Esophagus (tissue), 2 donors: ENCODE measurements around the gene OR6C76. TPM values are rescaled to one million over a fixed set of nuclear protein-coding genes. Genes with fewer than 3 reads are reported as not detected.
"Not testable (repeated sequence)": the region's sequence is repeated elsewhere in the genome, so short reads cannot be mapped to it uniquely, and the experiment has no call there.

Experiments
- H3K27ac ChIP-seq, 2 donors: one replicate each; pipeline ENCODE4 v1.5.1; 2013; ENCODE audit warnings: low read depth in 2 of 2, mild to moderate bottlenecking in 2 of 2, inconsistent platforms in 1 of 2, low read length in 1 of 2, moderate library complexity in 1 of 2
- H3K27me3 ChIP-seq, 2 donors: one replicate each; pipeline ENCODE4 v1.6.1; 2013; ENCODE audit warnings: low read length in 2 of 2, control low read depth in 1 of 2, mild to moderate bottlenecking in 1 of 2; ENCODE audit not compliant: insufficient read depth in 2 of 2, control insufficient read depth in 1 of 2
- H3K36me3 ChIP-seq, 2 donors: one replicate each; pipeline ENCODE4 v1.6.1; 2013; ENCODE audit warnings: low read length in 1 of 2; ENCODE audit not compliant: control insufficient read depth in 2 of 2, insufficient read depth in 2 of 2
- H3K4me1 ChIP-seq, 2 donors: one replicate each; pipeline ENCODE4 v1.6.1; 2013; ENCODE audit warnings: low read length in 1 of 2; ENCODE audit not compliant: control insufficient read depth in 2 of 2, insufficient read depth in 2 of 2
- H3K4me3 ChIP-seq, 2 donors: one replicate each; pipeline ENCODE4 v1.5.1; 2013; ENCODE audit warnings: low read length in 2 of 2, mild to moderate bottlenecking in 2 of 2, low read depth in 1 of 2, moderate library complexity in 1 of 2
- H3K9me3 ChIP-seq, 2 donors: one replicate each; pipeline ENCODE4 v1.6.1; 2013; ENCODE audit warnings: mild to moderate bottlenecking in 2 of 2, low read depth in 1 of 2, low read length in 1 of 2, moderate library complexity in 1 of 2; ENCODE audit not compliant: control insufficient read depth in 2 of 2, insufficient read depth in 1 of 2
- WGBS, 2 donors: extraction: QIAGEN DNeasy Blood & Tissue Kit; methylation state at CpG; one replicate each; pipeline ENCODE4 v1.1.7; 2013; 5-methylcytosine and 5-hydroxymethylcytosine counted together
- polyA plus RNA-seq, 2 donors: library from polyadenylated mRNA; stranded (reverse); fragments of 200-250 nt; gene quantifications; one replicate each; pipeline ENCODE4 v1.2.3, GENCODE V29; 2013
- donor health status: healthy with polysubstance abuse.
- donor health status: Bipolar disorder and iron deficiency.

Gene OR6C76
- polyA plus RNA-seq, 2 donors: not detected

DNA sequence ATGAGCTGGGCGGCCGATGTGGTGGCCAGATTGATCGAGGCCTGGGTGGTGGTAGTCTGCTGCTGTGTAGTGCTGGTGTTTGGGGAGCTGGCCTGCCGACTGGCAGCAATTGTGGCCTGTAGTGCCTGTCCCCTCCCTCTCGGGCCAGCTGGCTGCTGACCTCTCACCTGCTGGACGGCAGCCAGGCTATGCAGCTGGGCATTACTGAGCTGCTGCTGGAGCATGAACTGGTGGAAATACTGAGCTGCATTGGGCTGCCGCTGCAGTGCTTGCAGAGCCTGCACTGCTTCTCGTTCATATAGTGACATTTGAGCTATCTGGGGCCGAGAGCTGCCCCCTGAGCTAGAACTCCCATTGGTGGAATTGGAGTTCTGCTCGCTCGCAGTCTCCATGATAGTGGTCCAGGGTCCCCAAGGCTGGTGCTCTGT, 11.6 kb upstream of the OR6C76 start:
- WGBS, 2 donors: 41 to 46% methylated on average over 10 to 11 of the region's 11 CpGs
- not testable (repeated sequence) for H3K4me3 ChIP-seq, H3K36me3 ChIP-seq, H3K9me3 ChIP-seq, H3K27ac ChIP-seq, H3K27me3 ChIP-seq, H3K4me1 ChIP-seq

GRCh38 chr12:55414889-55415288, 11.2 kb upstream of the OR6C76 start:
- not testable (repeated sequence) for H3K27ac ChIP-seq, H3K9me3 ChIP-seq, H3K36me3 ChIP-seq, H3K27me3 ChIP-seq, H3K4me1 ChIP-seq, H3K4me3 ChIP-seq
- 0 to 3% methylated on average over 3 to 10 of the region's 34 CpGs for WGBS, 2 donors

DNA sequence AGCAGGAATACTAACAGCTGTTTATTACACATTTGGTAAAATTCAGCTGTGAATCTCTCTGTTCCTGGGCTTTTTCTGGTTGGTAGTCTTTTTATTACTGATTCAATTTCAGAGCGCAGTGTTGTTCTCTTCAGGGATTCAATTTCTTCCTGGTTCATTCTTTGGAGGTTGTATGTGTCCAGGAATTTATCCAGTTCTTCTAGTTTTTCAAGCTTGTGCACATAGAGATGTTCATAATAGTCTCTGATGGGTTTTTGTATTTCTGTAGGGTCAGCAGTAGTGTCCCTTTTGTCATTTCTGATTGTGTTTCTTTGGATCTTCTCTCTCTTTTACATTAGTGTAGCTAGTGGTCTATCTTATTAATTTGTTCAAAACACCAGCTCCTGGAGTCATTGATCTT, 9.1 kb upstream of the OR6C76 start:
- Histone ChIP-seq H3K36me3 (no peaks in the 10 kb centered on the region), H3K9me3 (peaks cover 0 to 3% of the 10 kb centered on the region in 2 donors), H3K4me3 (no peak overlapping the region), H3K27me3 (no peaks in the 10 kb centered on the region), H3K27ac (no peak overlapping the region), H3K4me1 (no peaks in the 10 kb centered on the region)
- 35 to 81% methylated on average over 1 of the region's 1 CpG for WGBS, 2 donors

DNA sequence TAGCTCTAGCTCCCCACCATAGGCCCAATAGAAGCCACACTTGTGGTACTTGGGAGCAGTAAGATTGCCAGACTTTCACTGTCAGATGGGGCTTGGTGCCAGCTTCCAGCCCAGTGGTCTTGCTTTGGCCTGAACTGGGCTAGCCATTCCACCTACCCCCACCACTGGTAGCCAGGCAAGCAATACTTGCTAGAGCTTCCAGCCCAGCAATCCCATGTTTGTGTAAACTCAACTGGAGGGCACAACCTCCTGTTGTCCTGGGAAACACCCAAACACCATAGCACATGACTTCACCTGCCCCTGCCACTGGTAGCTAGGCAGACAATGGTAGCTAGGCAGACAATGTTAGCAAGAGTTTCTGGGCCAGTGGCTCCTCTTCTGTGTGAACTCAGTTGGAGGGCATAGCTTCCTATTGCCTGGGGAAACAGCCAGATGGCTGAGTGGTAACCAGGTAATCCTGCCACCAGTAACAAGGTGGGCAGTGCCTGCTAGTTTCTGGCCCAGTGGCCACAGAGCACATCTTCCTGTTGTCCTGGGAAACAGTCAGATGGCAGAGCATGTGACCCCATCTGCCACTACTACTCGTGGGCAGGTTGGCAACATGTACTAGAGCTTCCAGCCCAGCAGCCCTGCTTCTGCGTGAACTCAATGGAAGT, 5.6 kb upstream of the OR6C76 start:
- H3K9me3 ChIP-seq: peaks cover 0 to 3% of the 10 kb centered on the region in 2 donors
- H3K4me1 ChIP-seq: no peaks in the 10 kb centered on the region
- H3K27ac ChIP-seq: no peak overlapping the region
- H3K36me3 ChIP-seq: no peaks in the 10 kb centered on the region
- no peak overlapping the region for H3K4me3 ChIP-seq
- H3K27me3 ChIP-seq: no peaks in the 10 kb centered on the region
- 72 to 79% methylated on average over 2 of the region's 2 CpGs for WGBS, 2 donors

GRCh38 chr12:55428331-55429243, 2.5 kb downstream of the OR6C76 start:
- no peaks in the 10 kb centered on the region for H3K4me1 ChIP-seq
- no peak overlapping the region for H3K27ac ChIP-seq
- H3K27me3 ChIP-seq: no peaks in the 10 kb centered on the region
- H3K4me3 ChIP-seq: no peak overlapping the region
- H3K36me3 ChIP-seq: no peaks in the 10 kb centered on the region
- H3K9me3 ChIP-seq: no peaks in the 10 kb centered on the region
- 19 to 29% methylated on average over 1 of the region's 1 CpG for WGBS, 2 donors

- H3K4me3 ChIP-seq, H3K36me3 ChIP-seq, H3K4me1 ChIP-seq, H3K27me3 ChIP-seq, H3K9me3 ChIP-seq, H3K27ac ChIP-seq: not testable (repeated sequence)
- WGBS, 2 donors: 83 to 90% methylated on average over 5 of the region's 5 CpGs
Observed at GRCh38 chr12:55441233-55441632, 15.2 kb downstream of the OR6C76 start.

GRCh38 chr12:55443776-55444175, 17.7 kb downstream of the OR6C76 start, which contains the start of gene OR6C2:
TSS of gene OR6C2 (plus strand) at chr12:55444076. CDS start at chr12:55452214, 8,138 bp downstream.
- Histone ChIP-seq H3K4me3 (no peak within 1 kb of the TSS), H3K4me1 (no peaks in the 10 kb centered on the region), H3K36me3 (no peaks in the 10 kb centered on the region), H3K9me3 (no peaks in the 10 kb centered on the region), H3K27ac (no peak within 1 kb of the TSS), H3K27me3 (no peaks in the 10 kb centered on the region)
- 36 to 47% methylated on average over 2 of the region's 2 CpGs for WGBS, 2 donors

DNA sequence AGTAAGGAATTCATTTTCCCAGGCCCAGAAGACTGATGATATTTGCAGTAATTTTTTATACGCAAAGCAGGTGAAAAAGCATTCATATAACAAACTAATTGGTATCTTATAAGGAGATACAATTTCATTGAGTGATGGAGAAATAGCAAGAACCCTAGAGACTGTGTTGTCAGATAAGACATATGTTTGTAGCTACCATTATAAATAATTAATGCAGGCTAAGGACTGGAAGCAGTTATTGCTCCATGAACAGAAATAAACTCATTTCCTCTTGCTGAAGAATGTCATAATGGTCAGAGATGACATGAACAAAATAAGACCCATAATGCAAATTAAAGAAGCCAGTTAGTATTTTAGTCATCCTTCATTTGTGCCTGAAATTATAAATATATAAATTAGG, 19.3 kb downstream of the OR6C76 start:
- Histone ChIP-seq H3K27ac (no peak overlapping the region), H3K9me3 (no peaks in the 10 kb centered on the region), H3K4me3 (no peak overlapping the region), H3K27me3 (no peaks in the 10 kb centered on the region), H3K4me1 (no peaks in the 10 kb centered on the region), H3K36me3 (no peaks in the 10 kb centered on the region)
- 97 to 100% methylated on average over 1 of the region's 1 CpG for WGBS, 2 donors

GRCh38 chr12:55446326-55446725, 20.3 kb downstream of the OR6C76 start:
- Histone ChIP-seq H3K27me3 (no peaks in the 10 kb centered on the region), H3K9me3 (no peaks in the 10 kb centered on the region), H3K27ac (no peak overlapping the region), H3K4me1 (no peaks in the 10 kb centered on the region), H3K4me3 (no peak overlapping the region), H3K36me3 (no peaks in the 10 kb centered on the region)
- 76 to 82% methylated on average over 5 of the region's 5 CpGs for WGBS, 2 donors
